ENCODE results near the gene NAB1. TPM values are rescaled to one million over a fixed set of nuclear protein-coding genes. Genes with fewer than 3 reads are reported as not detected.

Gene NAB1
- total and polyA plus RNA-seq, 2 experiments from 2014 or later = 10.4 to 40.2 TPM

DNA sequence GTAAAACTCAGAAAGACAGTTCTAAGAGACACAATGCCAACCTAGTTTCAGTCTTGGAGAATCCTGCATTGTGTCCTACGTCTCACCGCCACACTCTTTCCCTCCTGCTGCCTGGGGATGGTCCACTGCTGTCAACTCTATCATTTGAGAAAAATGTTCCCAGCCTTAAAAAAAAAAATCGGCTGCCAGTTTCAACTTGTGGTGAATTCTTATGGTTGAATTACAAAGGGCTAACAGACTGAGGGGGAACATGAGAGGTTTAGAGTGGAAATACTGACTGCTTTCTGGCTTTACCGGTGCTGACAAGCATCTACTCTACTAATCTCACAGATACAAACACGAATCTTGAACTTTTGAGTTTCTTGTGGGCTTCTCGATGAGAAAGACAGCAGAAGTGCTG is 74.0 kb downstream of the NAB1 start:
- Mint-ChIP-seq H3K27me3 (ENCODE audit: insufficient read depth, low read depth, poor library complexity) (no peaks in the 10 kb centered on the region), H3K9me3 (no peaks in the 10 kb centered on the region), H3K36me3 (ENCODE audit: low read depth) (no peaks in the 10 kb centered on the region), H3K27ac (no peak overlapping the region), H3K4me3 (no peak overlapping the region), H3K4me1 (peaks cover 5% of the 10 kb centered on the region; the same call in 2 of the 3 replicates)
- Histone ChIP-seq H3K36me3 (ENCODE audit: insufficient read depth) (no peaks in the 10 kb centered on the region), H3K79me2 (replicated peaks; ENCODE audit: insufficient read depth) (no peaks in the 10 kb centered on the region), H3F3A (replicated peaks; ENCODE audit: low read depth) (no peaks in the 10 kb centered on the region), H3K4me2 (no peak overlapping the region), H3K4me3 (no peak overlapping the region), H3K9me2 (ENCODE audit: insufficient read depth) (no peaks in the 10 kb centered on the region), H2AFZ (no peak overlapping the region), H3K27ac (ENCODE audit: low read depth) (no peak overlapping the region), H3K27me3 (ENCODE audit: insufficient read depth) (no peaks in the 10 kb centered on the region), H4K20me1 (replicated peaks; ENCODE audit: insufficient read depth) (no peaks in the 10 kb centered on the region), H3K4me1 (ENCODE audit: insufficient read depth) (no peaks in the 10 kb centered on the region; the same call in 1 of the 2 replicates)
- DNase-seq (ENCODE audit: low spot score) = no peak
- TF ChIP-seq NANOG (IDR thresholded peaks at IDR 0.05; ENCODE audit: borderline replicate concordance) = no peak
- no peak for TF ChIP-seq EZH2 (IDR thresholded peaks at IDR 0.05; ENCODE audit: low read depth, unreplicated experiment)
- no peak for TF ChIP-seq EZH2phosphoT487 (IDR thresholded peaks at IDR 0.05; ENCODE audit: unreplicated experiment)
- TF ChIP-seq ZNF331 (CRISPR knock-in tag; IDR thresholded peaks at IDR 0.05; ENCODE audit: low read depth) = no peak
- TF ChIP-seq, protein P1, sequence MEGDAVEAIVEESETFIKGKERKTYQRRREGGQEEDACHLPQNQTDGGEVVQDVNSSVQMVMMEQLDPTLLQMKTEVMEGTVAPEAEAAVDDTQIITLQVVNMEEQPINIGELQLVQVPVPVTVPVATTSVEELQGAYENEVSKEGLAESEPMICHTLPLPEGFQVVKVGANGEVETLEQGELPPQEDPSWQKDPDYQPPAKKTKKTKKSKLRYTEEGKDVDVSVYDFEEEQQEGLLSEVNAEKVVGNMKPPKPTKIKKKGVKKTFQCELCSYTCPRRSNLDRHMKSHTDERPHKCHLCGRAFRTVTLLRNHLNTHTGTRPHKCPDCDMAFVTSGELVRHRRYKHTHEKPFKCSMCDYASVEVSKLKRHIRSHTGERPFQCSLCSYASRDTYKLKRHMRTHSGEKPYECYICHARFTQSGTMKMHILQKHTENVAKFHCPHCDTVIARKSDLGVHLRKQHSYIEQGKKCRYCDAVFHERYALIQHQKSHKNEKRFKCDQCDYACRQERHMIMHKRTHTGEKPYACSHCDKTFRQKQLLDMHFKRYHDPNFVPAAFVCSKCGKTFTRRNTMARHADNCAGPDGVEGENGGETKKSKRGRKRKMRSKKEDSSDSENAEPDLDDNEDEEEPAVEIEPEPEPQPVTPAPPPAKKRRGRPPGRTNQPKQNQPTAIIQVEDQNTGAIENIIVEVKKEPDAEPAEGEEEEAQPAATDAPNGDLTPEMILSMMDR (conservative IDR thresholded peaks at IDR 0.05; ENCODE audit: low read depth in 2 of 2) = no peak
- TF ChIP-seq STAT1 (IDR thresholded peaks at IDR 0.05; ENCODE audit: unreplicated experiment) = no peak
- TF ChIP-seq, protein P2, sequence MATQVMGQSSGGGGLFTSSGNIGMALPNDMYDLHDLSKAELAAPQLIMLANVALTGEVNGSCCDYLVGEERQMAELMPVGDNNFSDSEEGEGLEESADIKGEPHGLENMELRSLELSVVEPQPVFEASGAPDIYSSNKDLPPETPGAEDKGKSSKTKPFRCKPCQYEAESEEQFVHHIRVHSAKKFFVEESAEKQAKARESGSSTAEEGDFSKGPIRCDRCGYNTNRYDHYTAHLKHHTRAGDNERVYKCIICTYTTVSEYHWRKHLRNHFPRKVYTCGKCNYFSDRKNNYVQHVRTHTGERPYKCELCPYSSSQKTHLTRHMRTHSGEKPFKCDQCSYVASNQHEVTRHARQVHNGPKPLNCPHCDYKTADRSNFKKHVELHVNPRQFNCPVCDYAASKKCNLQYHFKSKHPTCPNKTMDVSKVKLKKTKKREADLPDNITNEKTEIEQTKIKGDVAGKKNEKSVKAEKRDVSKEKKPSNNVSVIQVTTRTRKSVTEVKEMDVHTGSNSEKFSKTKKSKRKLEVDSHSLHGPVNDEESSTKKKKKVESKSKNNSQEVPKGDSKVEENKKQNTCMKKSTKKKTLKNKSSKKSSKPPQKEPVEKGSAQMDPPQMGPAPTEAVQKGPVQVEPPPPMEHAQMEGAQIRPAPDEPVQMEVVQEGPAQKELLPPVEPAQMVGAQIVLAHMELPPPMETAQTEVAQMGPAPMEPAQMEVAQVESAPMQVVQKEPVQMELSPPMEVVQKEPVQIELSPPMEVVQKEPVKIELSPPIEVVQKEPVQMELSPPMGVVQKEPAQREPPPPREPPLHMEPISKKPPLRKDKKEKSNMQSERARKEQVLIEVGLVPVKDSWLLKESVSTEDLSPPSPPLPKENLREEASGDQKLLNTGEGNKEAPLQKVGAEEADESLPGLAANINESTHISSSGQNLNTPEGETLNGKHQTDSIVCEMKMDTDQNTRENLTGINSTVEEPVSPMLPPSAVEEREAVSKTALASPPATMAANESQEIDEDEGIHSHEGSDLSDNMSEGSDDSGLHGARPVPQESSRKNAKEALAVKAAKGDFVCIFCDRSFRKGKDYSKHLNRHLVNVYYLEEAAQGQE (IDR thresholded peaks at IDR 0.05; ENCODE audit: unreplicated experiment) = no peak
- TF ChIP-seq, protein P3, sequence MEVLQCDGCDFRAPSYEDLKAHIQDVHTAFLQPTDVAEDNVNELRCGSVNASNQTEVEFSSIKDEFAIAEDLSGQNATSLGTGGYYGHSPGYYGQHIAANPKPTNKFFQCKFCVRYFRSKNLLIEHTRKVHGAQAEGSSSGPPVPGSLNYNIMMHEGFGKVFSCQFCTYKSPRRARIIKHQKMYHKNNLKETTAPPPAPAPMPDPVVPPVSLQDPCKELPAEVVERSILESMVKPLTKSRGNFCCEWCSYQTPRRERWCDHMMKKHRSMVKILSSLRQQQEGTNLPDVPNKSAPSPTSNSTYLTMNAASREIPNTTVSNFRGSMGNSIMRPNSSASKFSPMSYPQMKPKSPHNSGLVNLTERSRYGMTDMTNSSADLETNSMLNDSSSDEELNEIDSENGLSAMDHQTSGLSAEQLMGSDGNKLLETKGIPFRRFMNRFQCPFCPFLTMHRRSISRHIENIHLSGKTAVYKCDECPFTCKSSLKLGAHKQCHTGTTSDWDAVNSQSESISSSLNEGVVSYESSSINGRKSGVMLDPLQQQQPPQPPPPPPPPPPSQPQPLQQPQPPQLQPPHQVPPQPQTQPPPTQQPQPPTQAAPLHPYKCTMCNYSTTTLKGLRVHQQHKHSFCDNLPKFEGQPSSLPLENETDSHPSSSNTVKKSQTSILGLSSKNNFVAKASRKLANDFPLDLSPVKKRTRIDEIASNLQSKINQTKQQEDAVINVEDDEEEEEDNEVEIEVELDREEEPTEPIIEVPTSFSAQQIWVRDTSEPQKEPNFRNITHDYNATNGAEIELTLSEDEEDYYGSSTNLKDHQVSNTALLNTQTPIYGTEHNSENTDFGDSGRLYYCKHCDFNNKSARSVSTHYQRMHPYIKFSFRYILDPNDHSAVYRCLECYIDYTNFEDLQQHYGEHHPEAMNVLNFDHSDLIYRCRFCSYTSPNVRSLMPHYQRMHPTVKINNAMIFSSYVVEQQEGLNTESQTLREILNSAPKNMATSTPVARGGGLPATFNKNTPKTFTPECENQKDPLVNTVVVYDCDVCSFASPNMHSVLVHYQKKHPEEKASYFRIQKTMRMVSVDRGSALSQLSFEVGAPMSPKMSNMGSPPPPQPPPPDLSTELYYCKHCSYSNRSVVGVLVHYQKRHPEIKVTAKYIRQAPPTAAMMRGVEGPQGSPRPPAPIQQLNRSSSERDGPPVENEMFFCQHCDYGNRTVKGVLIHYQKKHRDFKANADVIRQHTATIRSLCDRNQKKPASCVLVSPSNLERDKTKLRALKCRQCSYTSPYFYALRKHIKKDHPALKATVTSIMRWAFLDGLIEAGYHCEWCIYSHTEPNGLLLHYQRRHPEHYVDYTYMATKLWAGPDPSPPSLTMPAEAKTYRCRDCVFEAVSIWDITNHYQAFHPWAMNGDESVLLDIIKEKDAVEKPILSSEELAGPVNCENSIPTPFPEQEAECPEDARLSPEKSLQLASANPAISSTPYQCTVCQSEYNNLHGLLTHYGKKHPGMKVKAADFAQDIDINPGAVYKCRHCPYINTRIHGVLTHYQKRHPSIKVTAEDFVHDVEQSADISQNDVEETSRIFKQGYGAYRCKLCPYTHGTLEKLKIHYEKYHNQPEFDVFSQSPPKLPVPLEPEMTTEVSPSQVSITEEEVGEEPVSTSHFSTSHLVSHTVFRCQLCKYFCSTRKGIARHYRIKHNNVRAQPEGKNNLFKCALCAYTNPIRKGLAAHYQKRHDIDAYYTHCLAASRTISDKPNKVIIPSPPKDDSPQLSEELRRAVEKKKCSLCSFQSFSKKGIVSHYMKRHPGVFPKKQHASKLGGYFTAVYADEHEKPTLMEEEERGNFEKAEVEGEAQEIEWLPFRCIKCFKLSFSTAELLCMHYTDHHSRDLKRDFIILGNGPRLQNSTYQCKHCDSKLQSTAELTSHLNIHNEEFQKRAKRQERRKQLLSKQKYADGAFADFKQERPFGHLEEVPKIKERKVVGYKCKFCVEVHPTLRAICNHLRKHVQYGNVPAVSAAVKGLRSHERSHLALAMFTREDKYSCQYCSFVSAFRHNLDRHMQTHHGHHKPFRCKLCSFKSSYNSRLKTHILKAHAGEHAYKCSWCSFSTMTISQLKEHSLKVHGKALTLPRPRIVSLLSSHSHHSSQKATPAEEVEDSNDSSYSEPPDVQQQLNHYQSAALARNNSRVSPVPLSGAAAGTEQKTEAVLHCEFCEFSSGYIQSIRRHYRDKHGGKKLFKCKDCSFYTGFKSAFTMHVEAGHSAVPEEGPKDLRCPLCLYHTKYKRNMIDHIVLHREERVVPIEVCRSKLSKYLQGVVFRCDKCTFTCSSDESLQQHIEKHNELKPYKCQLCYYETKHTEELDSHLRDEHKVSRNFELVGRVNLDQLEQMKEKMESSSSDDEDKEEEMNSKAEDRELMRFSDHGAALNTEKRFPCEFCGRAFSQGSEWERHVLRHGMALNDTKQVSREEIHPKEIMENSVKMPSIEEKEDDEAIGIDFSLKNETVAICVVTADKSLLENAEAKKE (CRISPR knock-in tag; IDR thresholded peaks at IDR 0.05) = no peak
- TF ChIP-seq ZNF114 (CRISPR knock-in tag; IDR thresholded peaks at IDR 0.05) = no peak
- no peak for ATAC-seq

Data from GM23338 (cell line).